Measurements from ENCODE around the gene ETV4. TPM values are rescaled to one million over a fixed set of nuclear protein-coding genes. Genes with fewer than 3 reads are reported as not detected.

ETV4 gene
- 1.1 TPM for total RNA-seq

GRCh38 chr17:43546319-43547188 lies at the start of gene ETV4:
Gene ETV4, minus strand, starts transcription at chr17:43546340. Its CDS starts 723 bp downstream, at chr17:43545617.

GRCh38 chr17:43483674-43484551 lies 62.2 kb downstream of the ETV4 start, which contains the start of gene DHX8:
Gene DHX8, plus strand, starts transcription at chr17:43483975. Its CDS starts 63 bp downstream, at chr17:43484038.

Other genes with a start within 250 kb of the ETV4 start
- gene ARL4D, start 147.3 kb downstream of the ETV4 start, total RNA-seq, result 79.6 TPM
- 50.5 TPM for gene DHX8, start 62.4 kb downstream of the ETV4 start, total RNA-seq
- 7.9 TPM for gene MEOX1, start 115.6 kb upstream of the ETV4 start, total RNA-seq
- 0.22 TPM for gene SOST, start 212.5 kb upstream of the ETV4 start, total RNA-seq
- 44.6 TPM for gene DUSP3, start 232.6 kb upstream of the ETV4 start, total RNA-seq
- not detected for gene CFAP97D1, start 234.1 kb upstream of the ETV4 start, total RNA-seq

All from camera-type eye (tissue), 1 donor.